GM19397 (cell line): ENCODE data around the gene LIM2.

Experiments used
- ATAC-seq: cut with Tn5 transposase; IDR thresholded peaks from one replicate; pipeline ENCODE4 v1.9.1; 2021; ENCODE audit warnings: mild to moderate bottlenecking, moderate library complexity; ENCODE audit not compliant: unreplicated experiment

LIM2 gene

GRCh38 chr19:51366389-51367254, 21.2 kb downstream of the LIM2 start:
- peak; percentile 42 for ATAC-seq

- ATAC-seq: no peak
These were observed 21.8 kb downstream of the LIM2 start, which contains the start of gene ETFB for GRCh38 chr19:51365965-51366388. Gene ETFB, minus strand, starts transcription at chr19:51366388. Its CDS starts 62 bp downstream, at chr19:51366326.

- no peak for ATAC-seq
These were observed 22.4 kb downstream of the LIM2 start for GRCh38 chr19:51365211-51365964.

- no peak for ATAC-seq
These were observed 23.3 kb downstream of the LIM2 start for GRCh38 chr19:51364200-51365106.

- no peak for ATAC-seq
These were observed 26.5 kb downstream of the LIM2 start for GRCh38 chr19:51361239-51361638.

- ATAC-seq: no peak
These were observed 28.5 kb downstream of the LIM2 start for GRCh38 chr19:51359294-51359693.

GRCh38 chr19:51357952-51358351, 29.8 kb downstream of the LIM2 start:
- no peak for ATAC-seq

- no peak for ATAC-seq
These were observed 31.5 kb downstream of the LIM2 start for GRCh38 chr19:51356159-51356801.

- no peak for ATAC-seq
These were observed 33.0 kb downstream of the LIM2 start for GRCh38 chr19:51354742-51355148.

GRCh38 chr19:51354103-51354741, 33.6 kb downstream of the LIM2 start:
- ATAC-seq: no peak

- ATAC-seq: no peak
These were observed 34.9 kb downstream of the LIM2 start for GRCh38 chr19:51352783-51353360.

- no peak for ATAC-seq
These were observed 36.3 kb downstream of the LIM2 start for GRCh38 chr19:51351266-51351990.

GRCh38 chr19:51347209-51347928, 40.4 kb downstream of the LIM2 start:
- ATAC-seq: no peak

- ATAC-seq: no peak
These were observed 41.0 kb downstream of the LIM2 start for GRCh38 chr19:51346742-51347141.

- ATAC-seq: no peak
These were observed 42.6 kb downstream of the LIM2 start for GRCh38 chr19:51345076-51345620.

- ATAC-seq: no peak
These were observed 44.9 kb downstream of the LIM2 start for GRCh38 chr19:51342631-51343569.
